Stromal cell of bone marrow (primary cell): ENCODE results near the gene SGMS1.
"Not testable (repeated sequence)": the region's sequence is repeated elsewhere in the genome, so short reads cannot be mapped to it uniquely, and the experiment has no call there.

Source experiments
- DNase-seq: peaks from one replicate; pipeline ENCODE4 v3.0.0-alpha.2; 2012; ENCODE audit warnings: low read depth

The SGMS1 gene

GRCh38 chr10:50623663-50624412 lies at the start of gene SGMS1:
Gene SGMS1, minus strand, starts transcription at chr10:50623956. Its CDS starts 279,842 bp downstream, at chr10:50344114.
- peak; percentile 72 for DNase-seq

GRCh38 chr10:50672152-50672551 lies 48.4 kb upstream of the SGMS1 start:
- not testable (repeated sequence) for DNase-seq

- DNase-seq, result not testable (repeated sequence)
Observed at GRCh38 chr10:50671645-50672044, 47.9 kb upstream of the SGMS1 start.

- DNase-seq, result not testable (repeated sequence)
Observed at GRCh38 chr10:50669957-50670356, 46.2 kb upstream of the SGMS1 start.

GRCh38 chr10:50667353-50667752 lies 43.6 kb upstream of the SGMS1 start:
- not testable (repeated sequence) for DNase-seq

GRCh38 chr10:50662420-50662819 lies 38.7 kb upstream of the SGMS1 start:
- DNase-seq, result not testable (repeated sequence)

- not testable (repeated sequence) for DNase-seq
Observed at GRCh38 chr10:50661563-50661962, 37.8 kb upstream of the SGMS1 start.

GRCh38 chr10:50659865-50660730 lies 36.3 kb upstream of the SGMS1 start:
- not testable (repeated sequence) for DNase-seq

- DNase-seq, result not testable (repeated sequence)
Observed at GRCh38 chr10:50659016-50659864, 35.5 kb upstream of the SGMS1 start.

- no peak for DNase-seq
Observed at GRCh38 chr10:50658165-50658564, 34.4 kb upstream of the SGMS1 start.

GRCh38 chr10:50653758-50654157 lies 30.0 kb upstream of the SGMS1 start:
- no peak for DNase-seq

GRCh38 chr10:50653142-50653541 lies 29.4 kb upstream of the SGMS1 start:
- DNase-seq, result peak; percentile 16

- no peak for DNase-seq
Observed at GRCh38 chr10:50651808-50652207, 28.1 kb upstream of the SGMS1 start.

GRCh38 chr10:50650481-50650880 lies 26.7 kb upstream of the SGMS1 start:
- DNase-seq, result no peak

GRCh38 chr10:50648935-50649227 lies 25.1 kb upstream of the SGMS1 start:
- no peak for DNase-seq

- DNase-seq, result no peak
Observed at GRCh38 chr10:50648089-50648934, 24.6 kb upstream of the SGMS1 start.

- DNase-seq, result not testable (repeated sequence)
Observed at GRCh38 chr10:50647350-50647749, 23.6 kb upstream of the SGMS1 start.

- DNase-seq, result no peak
Observed at GRCh38 chr10:50645236-50645635, 21.5 kb upstream of the SGMS1 start.

- DNase-seq, result no peak
Observed at GRCh38 chr10:50641626-50642025, 17.9 kb upstream of the SGMS1 start.

GRCh38 chr10:50640238-50640637 lies 16.5 kb upstream of the SGMS1 start:
- no peak for DNase-seq
